Astrocyte (in vitro differentiated cells and primary cell): ENCODE results near the gene GIPC2.

Experiments
- CTCF ChIP-seq: IDR thresholded peaks from 2 replicates; pipeline ENCODE4 v1.5.1; 2011; ENCODE audit warnings: low read depth, mild to moderate bottlenecking, inconsistent platforms, low read length, moderate library complexity; ENCODE audit not compliant: insufficient read depth
- EZH2 ChIP-seq: IDR thresholded peaks from 2 replicates; pipeline ENCODE4 v1.6.1; 2012; ENCODE audit warnings: mild to moderate bottlenecking, low read length, inconsistent platforms; ENCODE audit not compliant: insufficient read depth

- no peak for TF ChIP-seq CTCF
- TF ChIP-seq EZH2, result no peak
Measured at GRCh38 chr1:78015148-78015547, 30.6 kb upstream of the GIPC2 start.
